IMR-90 (cell line): ENCODE measurements around the gene BICD1. TPM values are rescaled to one million over a fixed set of nuclear protein-coding genes. Genes with fewer than 3 reads are reported as not detected.

Experiments used
- ATAC-seq: fragments of 200-7000 bp; cut with Tn5 transposase; 2 replicates; pipeline ENCODE4 v1.9.1; 2020; ENCODE audit warnings: low read depth, mild to moderate bottlenecking, moderate library complexity
- BruUV-seq: library from RNA; stranded (reverse); fragments of 400-500 nt; replicated peaks from 2 replicates; lab custom pipeline; 2021; lab: Mats Ljungman, UMichigan
- CTCF ChIA-PET: fragments of 300-600 bp; formaldehyde crosslinking; extraction: SDS; loops from one replicate; lab custom pipeline; 2021; ENCODE audit warnings: antibody characterized with exemption; lab: Yijun Ruan, JAX
- POLR2A ChIA-PET: fragments of 300-600 bp; sonication (Branson Sonifier 250); formaldehyde crosslinking; loops from one replicate; lab custom pipeline; 2022; ENCODE audit warnings: antibody characterized with exemption; ENCODE audit not compliant: unreplicated experiment; lab: Charles Lee
- DNase-seq: peaks from one replicate; pipeline ENCODE4 v3.0.0; 2013
- H2AFZ ChIP-seq: replicated peaks from 2 replicates; pipeline ENCODE3; 2013; ENCODE audit warnings: low read length, mild to moderate bottlenecking; ENCODE audit not compliant: poor library complexity
- H2AK5ac ChIP-seq: 2 replicates; pipeline ENCODE4 v1.6.1; 2013; ENCODE audit warnings: low read depth, low read length, inconsistent platforms
- H2AK9ac ChIP-seq: replicated peaks from 2 replicates; pipeline ENCODE3; 2013; ENCODE audit warnings: mild to moderate bottlenecking, low read depth, low read length, moderate library complexity; ENCODE audit not compliant: poor library complexity
- H2BK120ac ChIP-seq: 2 replicates; pipeline ENCODE4 v1.6.1; 2013; ENCODE audit warnings: low read depth, low read length, inconsistent platforms
- H2BK15ac ChIP-seq: 3 replicates; pipeline ENCODE4 v1.6.1; 2013; ENCODE audit warnings: low read depth, low read length, inconsistent platforms
- H2BK20ac ChIP-seq: 2 replicates; pipeline ENCODE4 v1.6.1; 2013; ENCODE audit warnings: low read depth, mild to moderate bottlenecking, inconsistent platforms, low read length, moderate library complexity
- H2BK5ac ChIP-seq: 2 replicates; pipeline ENCODE4 v1.6.1; 2013; ENCODE audit warnings: mild to moderate bottlenecking, low read depth, low read length, inconsistent platforms; ENCODE audit not compliant: poor library complexity, severe bottlenecking
- H3K14ac ChIP-seq: replicated peaks from 2 replicates; pipeline ENCODE4 v1.6.1; 2013; ENCODE audit warnings: low read depth, low read length, inconsistent platforms
- H3K18ac ChIP-seq: 2 replicates; pipeline ENCODE4 v1.6.1; 2013; ENCODE audit warnings: low read depth, low read length, control low read depth
- H3K23ac ChIP-seq: 2 replicates; pipeline ENCODE4 v1.6.1; 2013; ENCODE audit warnings: low read depth, low read length, inconsistent platforms
- H3K27ac ChIP-seq: 2 replicates; pipeline ENCODE4 v1.5.1; 2013; ENCODE audit warnings: mild to moderate bottlenecking, control low read depth, low read length; ENCODE audit not compliant: insufficient read depth
- H3K27me3 ChIP-seq: 2 replicates; pipeline ENCODE4 v1.6.1; 2013; ENCODE audit warnings: low read length; ENCODE audit not compliant: control insufficient read depth, insufficient read depth
- H3K36me3 ChIP-seq: 2 replicates; pipeline ENCODE4 v1.6.1; 2013; ENCODE audit warnings: low read length, mixed read lengths; ENCODE audit not compliant: control insufficient read depth, insufficient read depth
- H3K4ac ChIP-seq: 2 replicates; pipeline ENCODE4 v1.6.1; 2013; ENCODE audit warnings: low read depth, low read length, inconsistent platforms
- H3K4me1 ChIP-seq: 2 replicates; pipeline ENCODE4 v1.6.1; 2013; ENCODE audit warnings: low read length, mixed read lengths; ENCODE audit not compliant: control insufficient read depth, insufficient read depth
- H3K4me2 ChIP-seq: 2 replicates; pipeline ENCODE4 v1.6.1; 2013; ENCODE audit warnings: low read depth, mild to moderate bottlenecking, control low read depth, low read length, moderate library complexity
- H3K4me3 ChIP-seq: 2 replicates; pipeline ENCODE4 v1.5.1; 2013; ENCODE audit warnings: low read depth, mild to moderate bottlenecking, control low read depth, low read length, moderate library complexity; ENCODE audit not compliant: insufficient read depth
- H3K56ac ChIP-seq: 2 replicates; pipeline ENCODE4 v1.6.1; 2013; ENCODE audit warnings: low read length, inconsistent platforms; ENCODE audit not compliant: insufficient read depth; ENCODE audit errors: extremely low read depth
- H3K79me1 ChIP-seq, 2 experiments: 2 replicates each; pipeline ENCODE4 v1.6.1; 2013; ENCODE audit warnings: low read length in 2 of 2, inconsistent platforms in 1 of 2, low read depth in 1 of 2
- H3K9ac ChIP-seq: 2 replicates; pipeline ENCODE4 v1.6.1; 2013; ENCODE audit warnings: low read depth, low read length, control low read depth
- H3K9me1 ChIP-seq: 2 replicates; pipeline ENCODE4 v1.6.1; 2013; ENCODE audit warnings: low read length, inconsistent platforms; ENCODE audit not compliant: insufficient read depth
- H3K9me3 ChIP-seq: 2 replicates; pipeline ENCODE4 v1.6.1; 2013; ENCODE audit warnings: low read length; ENCODE audit not compliant: control insufficient read depth, insufficient read depth
- H4K20me1 ChIP-seq: 2 replicates; pipeline ENCODE4 v1.6.1; 2013; ENCODE audit warnings: low read length, inconsistent platforms; ENCODE audit not compliant: insufficient read depth
- H4K5ac ChIP-seq: 2 replicates; pipeline ENCODE4 v1.6.1; 2013; ENCODE audit warnings: mild to moderate bottlenecking, low read depth, low read length, control low read depth
- H4K8ac ChIP-seq, 2 experiments: 2 replicates each; pipeline ENCODE4 v1.6.1; 2013; ENCODE audit warnings: low read depth in 2 of 2, low read length in 2 of 2, control low read depth in 1 of 2, inconsistent platforms in 1 of 2
- H4K91ac ChIP-seq: 2 replicates; pipeline ENCODE4 v1.6.1; 2013; ENCODE audit warnings: low read depth, low read length, inconsistent platforms; ENCODE audit not compliant: insufficient read depth
- BHLHE40 ChIP-seq: fragments of 150-350 bp; IDR thresholded peaks from 2 replicates; pipeline ENCODE4 v1.6.1; 2016; ENCODE audit warnings: mild to moderate bottlenecking, low read depth, low read length
- CEBPB ChIP-seq: IDR thresholded peaks from 2 replicates; pipeline ENCODE4 v1.6.1; 2012; ENCODE audit warnings: low read depth, low read length, improper control_type of control experiment
- CHD1 ChIP-seq: IDR thresholded peaks from 2 replicates; pipeline ENCODE4 v1.6.1; 2012; ENCODE audit warnings: low read depth, low read length, improper control_type of control experiment
- FOS ChIP-seq: fragments of 150-350 bp; IDR thresholded peaks from 2 replicates; pipeline ENCODE4 v1.6.1; 2016; ENCODE audit warnings: low read depth, low read length
- MAFK ChIP-seq: IDR thresholded peaks from 2 replicates; pipeline ENCODE4 v1.6.1; 2012; ENCODE audit warnings: low read depth, low read length, improper control_type of control experiment
- MXI1 ChIP-seq: IDR thresholded peaks from 2 replicates; pipeline ENCODE4 v1.6.1; 2012; ENCODE audit warnings: low read depth, mild to moderate bottlenecking, low read length, moderate library complexity, borderline replicate concordance
- POLR2A ChIP-seq: IDR thresholded peaks from 2 replicates; pipeline ENCODE4 v1.6.1; 2012; ENCODE audit warnings: mild to moderate bottlenecking, low read depth, low read length
- RCOR1 ChIP-seq: IDR thresholded peaks from 2 replicates; pipeline ENCODE4 v1.6.1; 2012; ENCODE audit warnings: mild to moderate bottlenecking, low read length, improper control_type of control experiment; ENCODE audit not compliant: insufficient replicate concordance
- RFX5 ChIP-seq: IDR thresholded peaks from 2 replicates; pipeline ENCODE4 v1.8.0; 2012; ENCODE audit warnings: low read depth, mild to moderate bottlenecking, low read length, moderate library complexity
- SMC3 ChIP-seq: fragments of 150-350 bp; IDR thresholded peaks from 2 replicates; pipeline ENCODE4 v1.6.1; 2016; ENCODE audit warnings: low read depth, mild to moderate bottlenecking, antibody characterized with exemption, low read length, moderate library complexity
- WGBS, 2 experiments: methylation state at CpG; one replicate each; pipeline versions ENCODE4 v1.1.5 to v1.1.7; 2013; ENCODE audit warnings: missing lambda C conversion rate in 2 of 2; ENCODE audit not compliant: insufficient read length in 1 of 2; ENCODE audit errors: extremely low coverage in 2 of 2; 5-methylcytosine and 5-hydroxymethylcytosine counted together
- dilution Hi-C: fragments of 300-500 bp; cut with HindIII; formaldehyde crosslinking; loops from one replicate; pipeline ENCODE4 v1.14.3; 2018; ENCODE audit warnings: low sequenced_read_pairs; ENCODE audit not compliant: unreplicated experiment
- in situ Hi-C: fragments of 300-500 bp; cut with MboI; formaldehyde crosslinking; loops from 3 replicates; pipeline ENCODE4 v1.14.3; 2019; ENCODE audit warnings: low sequenced_read_pairs, inconsistent platforms, mixed read lengths
- intact Hi-C: fragments of 100-400 bp; cut with micrococcal nuclease; formaldehyde crosslinking; loops from 2 replicates; pipeline ENCODE4 v1.10.0; 2022
- polyA plus RNA-seq, 3 experiments: library from polyadenylated mRNA; depleted of rRNA; stranded (reverse); fragments of >200 nt; gene quantifications; 2 replicates each; pipeline ENCODE4 v1.2.3, GENCODE V29; 2012; ENCODE audit warnings: low replicate concordance in 1 of 3
- total RNA-seq: library from RNA; depleted of rRNA; stranded (reverse); fragments of >200 nt; gene quantifications from 2 replicates; pipeline ENCODE4 v1.2.3, GENCODE V29; 2012
- TF ChIP-seq, protein P1 (sequence below): conservative IDR thresholded peaks from 2 replicates; pipeline ENCODE4 v1.5.1; 2012; ENCODE audit warnings: mild to moderate bottlenecking, low read depth, low read length, improper control_type of control experiment
- TF ChIP-seq, protein P2 (sequence below): fragments of 150-350 bp; IDR thresholded peaks from 2 replicates; pipeline ENCODE4 v1.6.1; 2017; ENCODE audit warnings: mild to moderate bottlenecking, antibody characterized with exemption, low read length, low read depth
- TF ChIP-seq, protein P3 (sequence below): fragments of 150-350 bp; IDR thresholded peaks from 2 replicates; pipeline ENCODE4 v1.6.1; 2016; ENCODE audit warnings: low read depth, mild to moderate bottlenecking, low read length, moderate library complexity, borderline replicate concordance

The BICD1 gene
- total and polyA plus RNA-seq, 2 of the 4 experiments (the other 2 are of a cell fraction), result 17.2 to 21.8 TPM

DNA sequence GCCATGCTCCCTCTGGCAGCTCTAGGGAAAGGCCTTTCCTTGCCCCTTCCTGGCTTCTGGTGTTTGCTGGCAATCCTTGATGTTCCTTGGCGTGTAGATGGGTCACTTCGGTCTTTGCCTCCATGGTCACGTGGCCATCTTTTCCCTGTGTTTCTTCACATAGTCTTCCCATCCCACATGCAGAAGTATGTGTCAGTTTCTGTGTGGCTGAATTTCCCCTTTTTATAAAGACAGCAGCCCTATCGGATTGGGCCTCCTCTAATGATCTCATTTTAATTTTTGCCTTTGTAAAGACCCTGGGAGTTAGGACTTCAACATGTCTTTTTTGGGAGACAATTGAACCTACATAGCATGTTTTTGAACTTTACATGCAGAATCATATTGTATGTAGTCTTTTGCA lies 185.5 kb downstream of the BICD1 start:
- no peaks in the 10 kb centered on the region for H3K9me3 ChIP-seq
- no peak overlapping the region for H3K56ac ChIP-seq
- no peak overlapping the region for H3K4ac ChIP-seq
- H3K27me3 ChIP-seq, result no peaks in the 10 kb centered on the region
- H3K23ac ChIP-seq, result no peak overlapping the region
- no peaks in the 10 kb centered on the region for H4K20me1 ChIP-seq
- DNase-seq (no peak), ATAC-seq (no peak)
- H2BK5ac ChIP-seq, result no peak overlapping the region
- no peak overlapping the region for H3K4me2 ChIP-seq
- H2AK5ac ChIP-seq, result no peak overlapping the region
- H2BK20ac ChIP-seq, result no peak overlapping the region
- BruUV-seq, result no TSS peak
- CTCF ChIA-PET, result no interaction called here
- no peaks in the 10 kb centered on the region for H3K9me1 ChIP-seq
- 0 out of 2 replicates have a peak overlapping the region, but pooled peaks have one; percentile 26 for H4K5ac ChIP-seq
- peaks cover 13 to 16% of the 10 kb centered on the region in 2 experiments; a peak in 3 of 4 replicates for H3K79me1 ChIP-seq
- no peak overlapping the region for H3K27ac ChIP-seq
- H2BK15ac ChIP-seq, result no peak overlapping the region
- no peak overlapping the region for H3K14ac ChIP-seq
- H2AFZ ChIP-seq, result no peak overlapping the region
- TF ChIP-seq, protein P1, sequence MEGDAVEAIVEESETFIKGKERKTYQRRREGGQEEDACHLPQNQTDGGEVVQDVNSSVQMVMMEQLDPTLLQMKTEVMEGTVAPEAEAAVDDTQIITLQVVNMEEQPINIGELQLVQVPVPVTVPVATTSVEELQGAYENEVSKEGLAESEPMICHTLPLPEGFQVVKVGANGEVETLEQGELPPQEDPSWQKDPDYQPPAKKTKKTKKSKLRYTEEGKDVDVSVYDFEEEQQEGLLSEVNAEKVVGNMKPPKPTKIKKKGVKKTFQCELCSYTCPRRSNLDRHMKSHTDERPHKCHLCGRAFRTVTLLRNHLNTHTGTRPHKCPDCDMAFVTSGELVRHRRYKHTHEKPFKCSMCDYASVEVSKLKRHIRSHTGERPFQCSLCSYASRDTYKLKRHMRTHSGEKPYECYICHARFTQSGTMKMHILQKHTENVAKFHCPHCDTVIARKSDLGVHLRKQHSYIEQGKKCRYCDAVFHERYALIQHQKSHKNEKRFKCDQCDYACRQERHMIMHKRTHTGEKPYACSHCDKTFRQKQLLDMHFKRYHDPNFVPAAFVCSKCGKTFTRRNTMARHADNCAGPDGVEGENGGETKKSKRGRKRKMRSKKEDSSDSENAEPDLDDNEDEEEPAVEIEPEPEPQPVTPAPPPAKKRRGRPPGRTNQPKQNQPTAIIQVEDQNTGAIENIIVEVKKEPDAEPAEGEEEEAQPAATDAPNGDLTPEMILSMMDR, result no peak
- TF ChIP-seq MAFK, result no peak
- TF ChIP-seq, protein P2, sequence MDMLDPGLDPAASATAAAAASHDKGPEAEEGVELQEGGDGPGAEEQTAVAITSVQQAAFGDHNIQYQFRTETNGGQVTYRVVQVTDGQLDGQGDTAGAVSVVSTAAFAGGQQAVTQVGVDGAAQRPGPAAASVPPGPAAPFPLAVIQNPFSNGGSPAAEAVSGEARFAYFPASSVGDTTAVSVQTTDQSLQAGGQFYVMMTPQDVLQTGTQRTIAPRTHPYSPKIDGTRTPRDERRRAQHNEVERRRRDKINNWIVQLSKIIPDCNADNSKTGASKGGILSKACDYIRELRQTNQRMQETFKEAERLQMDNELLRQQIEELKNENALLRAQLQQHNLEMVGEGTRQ, result no peak
- TF ChIP-seq RFX5, result no peak
- no peak for TF ChIP-seq BHLHE40
- no peak for TF ChIP-seq FOS
- TF ChIP-seq CEBPB, result no peak
- TF ChIP-seq POLR2A, result no peak
- TF ChIP-seq MXI1, result no peak
- TF ChIP-seq, protein P3, sequence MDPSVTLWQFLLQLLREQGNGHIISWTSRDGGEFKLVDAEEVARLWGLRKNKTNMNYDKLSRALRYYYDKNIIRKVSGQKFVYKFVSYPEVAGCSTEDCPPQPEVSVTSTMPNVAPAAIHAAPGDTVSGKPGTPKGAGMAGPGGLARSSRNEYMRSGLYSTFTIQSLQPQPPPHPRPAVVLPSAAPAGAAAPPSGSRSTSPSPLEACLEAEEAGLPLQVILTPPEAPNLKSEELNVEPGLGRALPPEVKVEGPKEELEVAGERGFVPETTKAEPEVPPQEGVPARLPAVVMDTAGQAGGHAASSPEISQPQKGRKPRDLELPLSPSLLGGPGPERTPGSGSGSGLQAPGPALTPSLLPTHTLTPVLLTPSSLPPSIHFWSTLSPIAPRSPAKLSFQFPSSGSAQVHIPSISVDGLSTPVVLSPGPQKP, result no peak
- no peak for TF ChIP-seq CHD1
- TF ChIP-seq RCOR1, result no peak
- TF ChIP-seq SMC3, result no peak
- in situ Hi-C loops (no loop called here), intact Hi-C loops (no loop called here), dilution Hi-C loops (no loop called here)
- POLR2A ChIA-PET, result no interaction called here
- H3K4me3 ChIP-seq, result no peak overlapping the region
- no CpG with 5 or more reads among the region's 4 CpGs for WGBS, 2 experiments
- H3K36me3 ChIP-seq, result peaks cover 4% of the 10 kb centered on the region; the same call in 1 of the 2 replicates
- no peak overlapping the region for H2BK120ac ChIP-seq
- peaks cover 4% of the 10 kb centered on the region; the same call in 1 of the 2 replicates for H3K4me1 ChIP-seq
- no peak overlapping the region for H2AK9ac ChIP-seq
- no peak overlapping the region; the same call in 1 of the 2 replicates for H3K18ac ChIP-seq
- no peak overlapping the region for H4K91ac ChIP-seq
- H3K9ac ChIP-seq, result no peak overlapping the region
- no peak overlapping the region for H4K8ac ChIP-seq
